SU-DHL-6 (cell line): Measurements from ENCODE around the gene NLGN2.

ENCODE experiments used
- H2AFZ ChIP-seq: fragments of 200-600 bp; sonication (generic); 2 replicates; pipeline ENCODE4 v1.6.1; 2014; ENCODE audit warnings: low read depth, mild to moderate bottlenecking, moderate library complexity, mixed read lengths, antibody characterized with exemption, low read length; ENCODE audit not compliant: severe bottlenecking
- H3F3A ChIP-seq: fragments of 200-600 bp; shearing (Covaris generic); 2 replicates; pipeline ENCODE4 v1.6.0; 2016; ENCODE audit warnings: antibody characterized with exemption, mild to moderate bottlenecking; ENCODE audit not compliant: insufficient read depth
- H3K27ac ChIP-seq: fragments of 200-600 bp; sonication (generic); 2 replicates; pipeline ENCODE4 v1.5.1; 2016; ENCODE audit warnings: low read depth, mild to moderate bottlenecking, low read length, moderate library complexity, mixed read lengths
- H3K27me3 ChIP-seq: fragments of 200-600 bp; sonication (generic), shearing (Covaris generic); 2 replicates; pipeline ENCODE4 v1.6.0; 2014; ENCODE audit warnings: mild to moderate bottlenecking, low read length
- H3K36me3 ChIP-seq: fragments of 200-600 bp; sonication (generic); 2 replicates; pipeline ENCODE4 v1.6.1; 2014; ENCODE audit warnings: mild to moderate bottlenecking, low read length, mixed read lengths
- H3K4me2 ChIP-seq: fragments of 300-600, 200-600 bp; shearing (Covaris generic), sonication (generic); 2 replicates; pipeline ENCODE4 v1.6.0; 2014; ENCODE audit warnings: low read length, low read depth, mild to moderate bottlenecking; ENCODE audit not compliant: poor library complexity, severe bottlenecking
- H3K4me3 ChIP-seq: fragments of 200-600 bp; sonication (generic); 2 replicates; pipeline ENCODE4 v1.5.1; 2014; ENCODE audit warnings: antibody characterized with exemption, low read length, mild to moderate bottlenecking, mixed read lengths; ENCODE audit not compliant: insufficient read depth, poor library complexity, severe bottlenecking
- H3K79me2 ChIP-seq: fragments of 200-600 bp; sonication (generic); 2 replicates; pipeline ENCODE4 v1.6.1; 2014; ENCODE audit warnings: mild to moderate bottlenecking, low read length, moderate library complexity; ENCODE audit not compliant: insufficient read depth
- H3K9ac ChIP-seq: fragments of 200-600 bp; sonication (generic); 2 replicates; pipeline ENCODE4 v1.7.0; 2014; ENCODE audit warnings: mild to moderate bottlenecking, low read length
- H3K9me2 ChIP-seq: fragments of 200-600 bp; sonication (generic); replicated peaks from 2 replicates; pipeline ENCODE4 v1.6.1; 2014; ENCODE audit warnings: low read length; ENCODE audit not compliant: insufficient read depth
- H3K9me3 ChIP-seq: fragments of 200-600 bp; sonication (generic); 2 replicates; pipeline ENCODE4 v1.6.1; 2014; ENCODE audit warnings: low read length, mixed read lengths; ENCODE audit not compliant: insufficient read depth
- H4K20me1 ChIP-seq: fragments of 200-600 bp; sonication (generic); 2 replicates; pipeline ENCODE4 v1.6.1; 2014; ENCODE audit warnings: low read depth, mild to moderate bottlenecking, antibody characterized with exemption, low read length, moderate library complexity, mixed read lengths
- CTCF ChIP-seq: fragments of 200-600 bp; sonication (generic); IDR thresholded peaks from one replicate; pipeline ENCODE4 v1.5.1; 2017; ENCODE audit warnings: antibody characterized with exemption, mild to moderate bottlenecking, low read length, moderate library complexity; ENCODE audit not compliant: insufficient read depth, poor library complexity, severe bottlenecking
- EZH2phosphoT487 ChIP-seq: fragments of 200-600 bp; sonication (generic), shearing (Covaris generic); conservative IDR thresholded peaks from 2 replicates; pipeline ENCODE4 v1.6.1; 2018; ENCODE audit warnings: mild to moderate bottlenecking, antibody characterized with exemption, low read length, moderate library complexity, mixed read lengths

NLGN2 gene

GRCh38 chr17:7435676-7436555, 28.3 kb downstream of the NLGN2 start:
- no peaks in the 10 kb centered on the region for H3K9me2 ChIP-seq
- H3F3A ChIP-seq = no peaks in the 10 kb centered on the region
- TF ChIP-seq CTCF = peak; percentile 19
- TF ChIP-seq EZH2phosphoT487 = no peak
- peak overlapping the region; percentile 75 for H2AFZ ChIP-seq
- no peaks in the 10 kb centered on the region for H3K27me3 ChIP-seq
- H3K79me2 ChIP-seq = no peaks in the 10 kb centered on the region
- H3K9me3 ChIP-seq = no peaks in the 10 kb centered on the region
- H3K4me3 ChIP-seq = peak overlapping the region; percentile 77
- peak overlapping the region; percentile 66 for H3K4me2 ChIP-seq
- peak overlapping the region; percentile 59 for H3K27ac ChIP-seq
- peak overlapping the region; percentile 61 for H3K9ac ChIP-seq
- H4K20me1 ChIP-seq = no peaks in the 10 kb centered on the region
- no peaks in the 10 kb centered on the region for H3K36me3 ChIP-seq

- H3K9me2 ChIP-seq = no peaks in the 10 kb centered on the region
- no peaks in the 10 kb centered on the region for H3K79me2 ChIP-seq
- no peaks in the 10 kb centered on the region for H3K36me3 ChIP-seq
- no peaks in the 10 kb centered on the region for H3K9me3 ChIP-seq
- TF ChIP-seq EZH2phosphoT487 (no peak), CTCF (peak; percentile 47)
- no peak overlapping the region for H3K4me3 ChIP-seq
- no peak overlapping the region for H2AFZ ChIP-seq
- peak overlapping the region; percentile 66 for H3K4me2 ChIP-seq
- no peaks in the 10 kb centered on the region for H4K20me1 ChIP-seq
- no peak overlapping the region for H3K27ac ChIP-seq
- no peaks in the 10 kb centered on the region for H3F3A ChIP-seq
- H3K27me3 ChIP-seq = no peaks in the 10 kb centered on the region
- no peak overlapping the region for H3K9ac ChIP-seq
Observed at GRCh38 chr17:7436556-7437368, 29.1 kb downstream of the NLGN2 start.

GRCh38 chr17:7437369-7437863, 29.8 kb downstream of the NLGN2 start:
- no peaks in the 10 kb centered on the region for H4K20me1 ChIP-seq
- TF ChIP-seq CTCF (no peak), EZH2phosphoT487 (no peak)
- H3K9me3 ChIP-seq = no peaks in the 10 kb centered on the region
- H2AFZ ChIP-seq = no peak overlapping the region
- no peak overlapping the region for H3K4me2 ChIP-seq
- no peaks in the 10 kb centered on the region for H3K9me2 ChIP-seq
- no peaks in the 10 kb centered on the region for H3F3A ChIP-seq
- no peaks in the 10 kb centered on the region for H3K79me2 ChIP-seq
- no peaks in the 10 kb centered on the region for H3K36me3 ChIP-seq
- no peak overlapping the region for H3K27ac ChIP-seq
- H3K4me3 ChIP-seq = no peak overlapping the region
- no peak overlapping the region for H3K9ac ChIP-seq
- no peaks in the 10 kb centered on the region for H3K27me3 ChIP-seq
